Endothelial cell of umbilical vein (primary cell): ENCODE data around the gene ERAP2. TPM values are rescaled to one million over a fixed set of nuclear protein-coding genes. Genes with fewer than 3 reads are reported as not detected.

ENCODE experiments used
- BruUV-seq: library from RNA; stranded (reverse); fragments of 400-500 nt; replicated peaks from 2 replicates; lab custom pipeline; 2021; lab: Mats Ljungman, UMichigan
- CTCF ChIA-PET: fragments of 300-600, 350-600 bp; sonication (Branson Sonifier 250); formaldehyde crosslinking; loops from one replicate; lab custom pipeline; 2021; ENCODE audit warnings: antibody characterized with exemption, inconsistent platforms; lab: Charles Lee
- POLR2A ChIA-PET: fragments of 300-600, 350-600 bp; sonication (Branson Sonifier 250); formaldehyde crosslinking; loops from one replicate; lab custom pipeline; 2021; ENCODE audit warnings: antibody characterized with exemption, inconsistent platforms; lab: Charles Lee
- DNase-seq: peaks from one replicate; pipeline ENCODE4 v3.0.0-alpha.2; 2011; ENCODE audit warnings: low read depth, low spot score
- FAIRE-seq: peaks from 2 replicates; lab custom pipeline; 2011; peaks lifted over from hg19 to GRCh38; lab: Jason Lieb, UNC
- H2AFZ ChIP-seq: 2 replicates; pipeline ENCODE4 v1.6.0; 2012; ENCODE audit warnings: low read depth, low read length, control low read depth, inconsistent platforms
- H3K27ac ChIP-seq: 2 replicates; pipeline ENCODE4 v1.5.1; 2011; ENCODE audit warnings: low read depth, mild to moderate bottlenecking, control low read depth, low read length, moderate library complexity; ENCODE audit not compliant: insufficient read depth
- H3K27me3 ChIP-seq, 2 experiments: 2 replicates each; pipeline versions ENCODE4 v1.6.0 to v1.6.1; 2011; ENCODE audit warnings: low read length in 2 of 2, mixed read lengths in 1 of 2; ENCODE audit not compliant: control insufficient read depth in 2 of 2, insufficient read depth in 2 of 2
- H3K36me3 ChIP-seq, 2 experiments: 2 replicates in 1 of 2; 3 replicates in 1 of 2; pipeline ENCODE4 v1.5.1; 2011; ENCODE audit warnings: low read length in 2 of 2, mild to moderate bottlenecking in 1 of 2, moderate library complexity in 1 of 2; ENCODE audit not compliant: control insufficient read depth in 2 of 2, insufficient read depth in 2 of 2; ENCODE audit errors: extremely low read depth in 1 of 2
- H3K4me1 ChIP-seq: 3 replicates; pipeline ENCODE4 v1.5.1; 2011; ENCODE audit warnings: mild to moderate bottlenecking, low read length; ENCODE audit not compliant: control insufficient read depth, insufficient read depth; ENCODE audit errors: extremely low read depth
- H3K4me2 ChIP-seq: 2 replicates; pipeline ENCODE4 v1.6.1; 2011; ENCODE audit warnings: low read length, control low read depth, mixed read lengths; ENCODE audit not compliant: insufficient read depth
- H3K4me3 ChIP-seq, 3 experiments: fragments of 200-600 bp in 1 of 3; sonication (generic), shearing (Covaris generic) in 1 of 3; replicated peaks in 1 of 3; 2 replicates each; pipeline ENCODE4 v1.5.1; 2011 to 2016; ENCODE audit warnings: control low read depth in 3 of 3, low read length in 3 of 3, mild to moderate bottlenecking in 2 of 3, inconsistent platforms in 1 of 3, low read depth in 1 of 3, moderate library complexity in 1 of 3; ENCODE audit not compliant: insufficient read depth in 1 of 3
- H3K79me2 ChIP-seq: 2 replicates; pipeline ENCODE4 v1.6.0; 2012; ENCODE audit warnings: low read length, inconsistent platforms; ENCODE audit not compliant: control insufficient read depth, insufficient read depth
- H3K9ac ChIP-seq: replicated peaks from 2 replicates; pipeline ENCODE3; 2011; ENCODE audit warnings: low read length, control low read depth; ENCODE audit not compliant: insufficient read depth; ENCODE audit errors: extremely low read depth
- H3K9me1 ChIP-seq: replicated peaks from 3 replicates; pipeline ENCODE4 v1.6.0; 2011; ENCODE audit warnings: mild to moderate bottlenecking, low read length; ENCODE audit not compliant: control insufficient read depth, insufficient read depth; ENCODE audit errors: extremely low read depth
- H3K9me3 ChIP-seq: replicated peaks from 2 replicates; pipeline ENCODE4 v1.5.1; 2012; ENCODE audit warnings: low read length, inconsistent platforms; ENCODE audit not compliant: control insufficient read depth, insufficient read depth
- H4K20me1 ChIP-seq: replicated peaks from 2 replicates; pipeline ENCODE3; 2011; ENCODE audit warnings: mild to moderate bottlenecking, low read length; ENCODE audit not compliant: control insufficient read depth, insufficient read depth; ENCODE audit errors: extremely low read depth
- EZH2 ChIP-seq: IDR thresholded peaks from 2 replicates; pipeline ENCODE4 v1.6.1; 2012; ENCODE audit warnings: borderline replicate concordance, low read depth, mild to moderate bottlenecking, moderate library complexity, low read length, inconsistent platforms; ENCODE audit not compliant: severe bottlenecking
- FOS ChIP-seq: IDR thresholded peaks from 2 replicates; pipeline ENCODE4 v1.6.1; 2011; ENCODE audit warnings: mild to moderate bottlenecking, low read length, moderate library complexity, borderline replicate concordance; ENCODE audit not compliant: insufficient read depth
- GATA2 ChIP-seq: IDR thresholded peaks from 2 replicates; pipeline ENCODE4 v1.7.0; 2011; ENCODE audit warnings: low read depth, mild to moderate bottlenecking, moderate library complexity, mixed read lengths, low read length; ENCODE audit not compliant: insufficient read length, insufficient read depth
- JUN ChIP-seq: IDR thresholded peaks from 2 replicates; pipeline ENCODE4 v1.6.1; 2011; ENCODE audit warnings: borderline replicate concordance, low read depth; ENCODE audit not compliant: insufficient read length, insufficient read depth
- MYC ChIP-seq: IDR thresholded peaks from one replicate; pipeline ENCODE4 v1.6.1; 2011; ENCODE audit warnings: mild to moderate bottlenecking, low read depth, low read length
- POLR2A ChIP-seq: IDR thresholded peaks from 2 replicates; pipeline ENCODE4 v1.6.1; 2012; ENCODE audit warnings: low read depth, mild to moderate bottlenecking, control low read depth, low read length
- POLR2AphosphoS5 ChIP-seq: IDR thresholded peaks from 2 replicates; pipeline ENCODE4 v1.6.1; 2012; ENCODE audit warnings: low read depth, mild to moderate bottlenecking, control low read depth, low read length, moderate library complexity; ENCODE audit not compliant: insufficient read depth
- dilution Hi-C: fragments of 300-500 bp; cut with MboI; formaldehyde crosslinking; loops from one replicate; pipeline ENCODE4 v1.15.0; 2019; ENCODE audit warnings: low sequenced_read_pairs; ENCODE audit not compliant: extremely low pct_ligation_motif_present
- intact Hi-C: fragments of 100-400 bp; cut with micrococcal nuclease; formaldehyde crosslinking; loops from one replicate; pipeline ENCODE4 v1.10.0; 2022
- polyA plus RNA-seq, 4 experiments: library from polyadenylated mRNA; depleted of rRNA in 3 of 4; stranded (reverse) in 3 of 4; unstranded in 1 of 4; fragments of >200 nt; gene quantifications; 2 replicates each; pipeline versions ENCODE4 v1.2.1 to v1.2.3, GENCODE V29; 2011 to 2012; ENCODE audit warnings: missing spikeins in 1 of 4
- total RNA-seq: library from RNA; stranded (reverse); gene quantifications from 2 replicates; pipeline ENCODE4 v1.2.3, GENCODE V29; 2021
- TF ChIP-seq, protein P1 (sequence below), 2 donors: IDR thresholded peaks; 1 replicate in 1 of 2; 2 replicates in 1 of 2; pipeline ENCODE4 v1.5.1; 2011; ENCODE audit warnings: low read length in 2 of 2, mild to moderate bottlenecking in 2 of 2, moderate library complexity in 2 of 2, control low read depth in 1 of 2, inconsistent platforms in 1 of 2, low read depth in 1 of 2; ENCODE audit not compliant: insufficient read depth in 1 of 2; ENCODE audit errors: extremely low read depth in 1 of 2
- TF ChIP-seq, protein P2 (sequence below): IDR thresholded peaks from 2 replicates; pipeline ENCODE4 v1.6.1; 2011; ENCODE audit not compliant: insufficient read depth, insufficient read length

The ERAP2 gene
- total and polyA plus RNA-seq, 2 donors (not counting 3 experiments of a cell fraction or from before 2014, with no cell fraction given) = 3.1 to 10.0 TPM

GRCh38 chr5:96854067-96854466 is 22.2 kb upstream of the ERAP2 start:
- Histone ChIP-seq H2AFZ (no peak overlapping the region), H3K4me2 (no peak overlapping the region), H3K36me3 (no peaks in the 10 kb centered on the region), H3K9ac (no peak overlapping the region), H3K9me1 (no peaks in the 10 kb centered on the region), H3K79me2 (no peaks in the 10 kb centered on the region), H4K20me1 (no peaks in the 10 kb centered on the region), H3K27me3 (no peaks in the 10 kb centered on the region), H3K9me3 (no peaks in the 10 kb centered on the region), H3K4me1 (no peaks in the 10 kb centered on the region), H3K4me3 (no peak overlapping the region), H3K27ac (no peak overlapping the region)
- TF ChIP-seq POLR2A (no peak), FOS (no peak), GATA2 (no peak), EZH2 (no peak), MYC (no peak), JUN (no peak), POLR2AphosphoS5 (no peak)
- ChIA-PET POLR2A (no interaction called here), CTCF (interaction anchor here (0.6 to 1.4 kb wide), 2 partner anchors 15 kb away, joined by 3 to 9 read pairs; no protein-coding TSS in a partner anchor)
- FAIRE-seq (no peak), DNase-seq (no peak)
- intact Hi-C loops (no loop called here), dilution Hi-C loops (no loop called here)
- BruUV-seq = no TSS peak

DNA sequence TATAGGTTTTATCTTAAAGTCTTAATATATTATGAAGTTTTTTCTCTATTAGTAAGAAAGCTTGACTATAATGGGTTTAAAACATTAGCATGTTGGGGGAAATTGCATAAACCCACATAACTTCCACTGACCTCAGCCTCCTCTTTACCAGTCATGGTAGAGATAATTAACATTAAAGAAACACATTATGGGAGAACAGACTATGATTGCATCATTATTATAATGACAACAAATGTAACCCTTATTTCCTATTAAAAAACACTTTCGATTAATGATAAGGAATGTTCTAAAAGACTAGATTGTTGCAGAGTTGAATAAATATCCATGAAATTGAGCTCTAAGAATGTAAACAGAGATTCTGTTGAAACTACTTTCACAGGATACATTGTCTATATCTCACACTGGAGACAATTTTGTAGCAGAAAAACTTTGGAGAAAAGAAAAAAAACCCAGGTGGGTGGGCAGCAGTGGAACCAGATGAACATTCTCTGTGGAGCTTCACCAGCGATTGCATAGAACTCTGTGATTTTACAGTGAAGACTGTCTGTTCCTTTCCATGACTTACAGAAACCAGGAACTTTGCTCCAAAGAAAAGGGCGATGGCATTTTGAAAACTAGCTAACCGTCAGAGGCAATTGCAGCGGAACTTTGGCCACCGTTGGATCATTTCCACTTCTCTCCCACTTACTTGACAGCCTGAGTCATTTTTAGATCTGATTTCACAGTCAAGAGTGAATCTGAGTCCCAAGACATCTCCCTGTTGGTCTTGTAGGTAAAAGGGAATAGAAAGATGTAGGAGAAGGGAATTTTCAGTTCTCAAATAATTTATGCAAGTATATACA is 21.0 kb upstream of the ERAP2 start:
- H3K27ac ChIP-seq = no peak overlapping the region
- H3K4me1 ChIP-seq = no peaks in the 10 kb centered on the region
- H3K9me3 ChIP-seq = no peaks in the 10 kb centered on the region
- no peak overlapping the region for H2AFZ ChIP-seq
- dilution Hi-C loops = no loop called here
- no TSS peak for BruUV-seq
- H3K4me3 ChIP-seq = no peak overlapping the region
- H3K79me2 ChIP-seq = no peaks in the 10 kb centered on the region
- ChIA-PET CTCF (interaction anchor here (1.4 to 1.7 kb wide), 3 partner anchors 9 to 17 kb away, joined by 3 to 9 read pairs (median 4); no protein-coding TSS in a partner anchor), POLR2A (no interaction called here)
- no peaks in the 10 kb centered on the region for H3K36me3 ChIP-seq
- no peak overlapping the region for H3K9ac ChIP-seq
- no peak for FAIRE-seq
- DNase-seq = no peak
- no peaks in the 10 kb centered on the region for H4K20me1 ChIP-seq
- no peaks in the 10 kb centered on the region for H3K9me1 ChIP-seq
- intact Hi-C loops = no loop called here
- H3K27me3 ChIP-seq = no peaks in the 10 kb centered on the region
- H3K4me2 ChIP-seq = no peak overlapping the region
- TF ChIP-seq GATA2 = no peak
- TF ChIP-seq EZH2 = no peak
- TF ChIP-seq FOS = no peak
- no peak for TF ChIP-seq MYC
- TF ChIP-seq POLR2A = no peak
- TF ChIP-seq, protein P1, sequence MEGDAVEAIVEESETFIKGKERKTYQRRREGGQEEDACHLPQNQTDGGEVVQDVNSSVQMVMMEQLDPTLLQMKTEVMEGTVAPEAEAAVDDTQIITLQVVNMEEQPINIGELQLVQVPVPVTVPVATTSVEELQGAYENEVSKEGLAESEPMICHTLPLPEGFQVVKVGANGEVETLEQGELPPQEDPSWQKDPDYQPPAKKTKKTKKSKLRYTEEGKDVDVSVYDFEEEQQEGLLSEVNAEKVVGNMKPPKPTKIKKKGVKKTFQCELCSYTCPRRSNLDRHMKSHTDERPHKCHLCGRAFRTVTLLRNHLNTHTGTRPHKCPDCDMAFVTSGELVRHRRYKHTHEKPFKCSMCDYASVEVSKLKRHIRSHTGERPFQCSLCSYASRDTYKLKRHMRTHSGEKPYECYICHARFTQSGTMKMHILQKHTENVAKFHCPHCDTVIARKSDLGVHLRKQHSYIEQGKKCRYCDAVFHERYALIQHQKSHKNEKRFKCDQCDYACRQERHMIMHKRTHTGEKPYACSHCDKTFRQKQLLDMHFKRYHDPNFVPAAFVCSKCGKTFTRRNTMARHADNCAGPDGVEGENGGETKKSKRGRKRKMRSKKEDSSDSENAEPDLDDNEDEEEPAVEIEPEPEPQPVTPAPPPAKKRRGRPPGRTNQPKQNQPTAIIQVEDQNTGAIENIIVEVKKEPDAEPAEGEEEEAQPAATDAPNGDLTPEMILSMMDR (IDR thresholded peaks at IDR 0.05; ENCODE audit: extremely low read depth in 1 of 2, insufficient read depth in 1 of 2, low read depth in 1 of 2, low read length in 2 of 2) = no peak
- no peak for TF ChIP-seq POLR2AphosphoS5
- TF ChIP-seq, protein P2, sequence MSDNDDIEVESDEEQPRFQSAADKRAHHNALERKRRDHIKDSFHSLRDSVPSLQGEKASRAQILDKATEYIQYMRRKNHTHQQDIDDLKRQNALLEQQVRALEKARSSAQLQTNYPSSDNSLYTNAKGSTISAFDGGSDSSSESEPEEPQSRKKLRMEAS = no peak
- no peak for TF ChIP-seq JUN
